GM12878 (cell line): Measurements from ENCODE around the gene USB1. TPM values are rescaled to one million over a fixed set of nuclear protein-coding genes. Genes with fewer than 3 reads are reported as not detected.

ENCODE experiments used
- RELB ChIP-seq: fragments of 450-650 bp; IDR thresholded peaks from 2 replicates; pipeline ENCODE4 v1.6.1; 2017; ENCODE audit warnings: low read depth, mild to moderate bottlenecking, moderate library complexity
- ZNF592 ChIP-seq: fragments of 450-650 bp; IDR thresholded peaks from 2 replicates; pipeline ENCODE4 v1.6.1; 2017; ENCODE audit warnings: mild to moderate bottlenecking, moderate library complexity
- polyA plus RNA-seq, 11 experiments: library from polyadenylated mRNA; depleted of rRNA in 4 of 11; unstranded in 6 of 11; stranded (reverse) in 5 of 11; fragments of >200 nt; fragmentation: Nextera tagmentation in 4 of 11; fragmentation: Illumina TruSeq in 1 of 11; extraction: Ambion mirVana in 4 of 11; extraction: Trizol in 1 of 11; gene quantifications; 1 replicate in 1 of 11; 2 replicates in 10 of 11; pipeline versions ENCODE4 v1.2.1 to v1.2.3, GENCODE V29; 2011 to 2016; ENCODE audit warnings: inconsistent platforms in 2 of 11, missing spikeins in 2 of 11, low read depth in 1 of 11
- total RNA-seq, 4 experiments: library from RNA; depleted of rRNA in 3 of 4; stranded (reverse); fragments of >200 nt in 3 of 4; fragmentation: Illumina TruSeq in 1 of 4; extraction: Trizol in 1 of 4; gene quantifications; 2 replicates each; pipeline versions ENCODE4 v1.2.1 to v1.2.3, GENCODE V29; 2013 to 2021

Gene USB1
- total and polyA plus RNA-seq, 10 of the 15 experiments (the other 5 are each of a cell fraction or from before 2014, with no cell fraction given): 7.9 to 72.2 (median 41.6) TPM

GRCh38 chr16:58019866-58020538, 18.8 kb downstream of the USB1 start (continued):
- TF ChIP-seq RELB (no peak), ZNF592 (no peak)
